H1 (cell line): ENCODE measurements around the gene SPDEF. TPM values are rescaled to one million over a fixed set of nuclear protein-coding genes. Genes with fewer than 3 reads are reported as not detected.

Experiments used
- CTCF ChIA-PET: fragments of 300-600 bp; sonication (Branson Sonifier 250); formaldehyde crosslinking; loops from one replicate; lab custom pipeline; 2021; ENCODE audit not compliant: partially characterized antibody; lab: Charles Lee
- POLR2A ChIA-PET: fragments of 300-600 bp; sonication (Branson Sonifier 250); formaldehyde crosslinking; loops from one replicate; lab custom pipeline; 2021; ENCODE audit warnings: inconsistent platforms; ENCODE audit not compliant: partially characterized antibody; lab: Charles Lee
- DNase-seq, 2 experiments: peaks; one replicate each; pipeline versions ENCODE4 v3.0.0 to v3.0.0-alpha.2; 2010 to 2022; ENCODE audit warnings: low spot score in 2 of 2, low read depth in 1 of 2, mixed read lengths in 1 of 2
- FAIRE-seq: peaks from 2 replicates; lab custom pipeline; 2011; peaks lifted over from hg19 to GRCh38; lab: Jason Lieb, UNC
- H2AFZ ChIP-seq: 2 replicates; pipeline ENCODE4 v1.8.1; 2012; ENCODE audit warnings: low read length, inconsistent platforms
- H2AK5ac ChIP-seq: 2 replicates; pipeline ENCODE4 v1.6.1; 2013; ENCODE audit warnings: low read depth, low read length
- H2BK120ac ChIP-seq: replicated peaks from 2 replicates; pipeline ENCODE3; 2013; ENCODE audit warnings: low read depth, low read length, inconsistent platforms
- H2BK12ac ChIP-seq: 2 replicates; pipeline ENCODE4 v1.6.1; 2013; ENCODE audit warnings: low read depth, low read length
- H2BK15ac ChIP-seq: 2 replicates; pipeline ENCODE4 v1.6.1; 2013; ENCODE audit warnings: low read length
- H2BK20ac ChIP-seq: 2 replicates; pipeline ENCODE4 v1.6.1; 2013; ENCODE audit warnings: low read length
- H2BK5ac ChIP-seq: 2 replicates; pipeline ENCODE4 v1.6.1; 2013; ENCODE audit warnings: low read depth, low read length
- H3K14ac ChIP-seq: 2 replicates; pipeline ENCODE4 v1.6.1; 2013; ENCODE audit warnings: inconsistent platforms; ENCODE audit not compliant: insufficient read length
- H3K18ac ChIP-seq: 2 replicates; pipeline ENCODE4 v1.6.1; 2013; ENCODE audit warnings: low read length; ENCODE audit errors: extremely low read depth
- H3K23ac ChIP-seq: 2 replicates; pipeline ENCODE4 v1.6.1; 2013; ENCODE audit warnings: inconsistent platforms; ENCODE audit not compliant: insufficient read length
- H3K23me2 ChIP-seq: 2 replicates; pipeline ENCODE4 v1.6.1; 2013; ENCODE audit warnings: low read depth, low read length
- H3K27ac ChIP-seq: 2 replicates; pipeline ENCODE4 v1.6.1; 2011; ENCODE audit warnings: low read depth, low read length, inconsistent platforms
- H3K27me3 ChIP-seq, 4 experiments: replicated peaks in 1 of 4; 1 replicate in 1 of 4; 2 replicates in 3 of 4; pipeline versions ENCODE4 v1.6.1 to v1.8.1; 2011 to 2013; ENCODE audit warnings: low read length in 3 of 4, mild to moderate bottlenecking in 3 of 4, inconsistent platforms in 2 of 4, mixed read lengths in 2 of 4, moderate library complexity in 1 of 4; ENCODE audit not compliant: control insufficient read depth in 3 of 4, insufficient read depth in 3 of 4; ENCODE audit errors: extremely low read depth in 1 of 4
- H3K36me3 ChIP-seq, 4 experiments: 2 replicates each; pipeline versions ENCODE4 v1.6.1 to v1.8.1; 2011 to 2013; ENCODE audit warnings: mild to moderate bottlenecking in 4 of 4, low read length in 3 of 4, moderate library complexity in 2 of 4, control low read depth in 1 of 4, inconsistent platforms in 1 of 4; ENCODE audit not compliant: insufficient read depth in 4 of 4, control insufficient read depth in 2 of 4
- H3K4ac ChIP-seq: replicated peaks from 2 replicates; pipeline ENCODE3; 2013; ENCODE audit warnings: low read length, low read depth, mixed read lengths, inconsistent platforms; ENCODE audit not compliant: insufficient read length
- H3K4me1 ChIP-seq, 4 experiments: replicated peaks in 1 of 4; 1 replicate in 1 of 4; 2 replicates in 3 of 4; pipeline versions ENCODE4 v1.6.1 to v1.8.1; 2011 to 2013; ENCODE audit warnings: low read length in 3 of 4, inconsistent platforms in 2 of 4, mixed read lengths in 1 of 4; ENCODE audit not compliant: insufficient read depth in 4 of 4, control insufficient read depth in 3 of 4
- H3K4me2 ChIP-seq, 2 experiments: 2 replicates each; pipeline versions ENCODE4 v1.6.1 to v1.8.1; 2011 to 2013; ENCODE audit warnings: low read depth in 2 of 2, low read length in 2 of 2, control low read depth in 1 of 2, inconsistent platforms in 1 of 2, mild to moderate bottlenecking in 1 of 2; ENCODE audit not compliant: insufficient read depth in 1 of 2
- H3K4me3 ChIP-seq, 4 experiments: fragments of 200-600, 300-600 bp in 1 of 4; sonication (generic), shearing (Covaris generic), sonication (Bioruptor Twin) in 1 of 4; 2 replicates each; pipeline versions ENCODE4 v1.5.1 to v1.8.1; 2011 to 2016; ENCODE audit warnings: low read length in 4 of 4, low read depth in 3 of 4, control low read depth in 2 of 4, inconsistent platforms in 2 of 4, mild to moderate bottlenecking in 2 of 4, mixed read lengths in 1 of 4, moderate library complexity in 1 of 4; ENCODE audit not compliant: insufficient read depth in 2 of 4; ENCODE audit errors: extremely low read depth in 1 of 4
- H3K56ac ChIP-seq: replicated peaks from 2 replicates; pipeline ENCODE3; 2013; ENCODE audit warnings: low read depth, mild to moderate bottlenecking, mixed read lengths, low read length, inconsistent platforms; ENCODE audit not compliant: insufficient read length
- H3K79me1 ChIP-seq: 2 replicates; pipeline ENCODE4 v1.6.1; 2013; ENCODE audit warnings: low read depth, low read length, control low read depth
- H3K79me2 ChIP-seq, 2 experiments: 2 replicates each; pipeline versions ENCODE4 v1.6.1 to v1.8.1; 2012 to 2013; ENCODE audit warnings: low read length in 2 of 2, mild to moderate bottlenecking in 2 of 2, inconsistent platforms in 1 of 2; ENCODE audit not compliant: insufficient read depth in 2 of 2, control insufficient read depth in 1 of 2
- H3K9ac ChIP-seq, 4 experiments: replicated peaks in 1 of 4; 1 replicate in 1 of 4; 2 replicates in 3 of 4; pipeline versions ENCODE4 v1.6.1 to v1.8.1; 2011 to 2013; ENCODE audit warnings: low read depth in 3 of 4, low read length in 3 of 4, control low read depth in 2 of 4, mild to moderate bottlenecking in 2 of 4, moderate library complexity in 2 of 4, inconsistent platforms in 1 of 4; ENCODE audit errors: extremely low read depth in 1 of 4
- H3K9me3 ChIP-seq, 2 experiments: 2 replicates each; pipeline versions ENCODE4 v1.6.1 to v1.8.1; 2012 to 2013; ENCODE audit warnings: mild to moderate bottlenecking in 2 of 2, moderate library complexity in 2 of 2, control low read depth in 1 of 2, inconsistent platforms in 1 of 2, low read depth in 1 of 2, low read length in 1 of 2, mixed read lengths in 1 of 2; ENCODE audit not compliant: insufficient read depth in 2 of 2
- H4K20me1 ChIP-seq, 2 experiments: replicated peaks in 1 of 2; 2 replicates each; pipeline versions ENCODE3 to v1.8.1; 2011 to 2013; ENCODE audit warnings: inconsistent platforms in 2 of 2, low read length in 2 of 2, mild to moderate bottlenecking in 1 of 2; ENCODE audit not compliant: insufficient read depth in 2 of 2, control insufficient read depth in 1 of 2
- H4K5ac ChIP-seq: 2 replicates; pipeline ENCODE4 v1.6.1; 2013; ENCODE audit warnings: low read length, low read depth, mixed read lengths, inconsistent platforms; ENCODE audit not compliant: insufficient read length
- H4K8ac ChIP-seq: 2 replicates; pipeline ENCODE4 v1.8.0; 2013; ENCODE audit warnings: mild to moderate bottlenecking, moderate library complexity, low read length, inconsistent platforms; ENCODE audit not compliant: insufficient read depth; ENCODE audit errors: extremely low read depth
- H4K91ac ChIP-seq: replicated peaks from 2 replicates; pipeline ENCODE3; 2013; ENCODE audit warnings: low read length, mixed read lengths, inconsistent platforms; ENCODE audit not compliant: insufficient read length
- CEBPB ChIP-seq: IDR thresholded peaks from 2 replicates; pipeline ENCODE4 v1.6.1; 2012; ENCODE audit warnings: low read depth, low read length
- CTBP2 ChIP-seq: IDR thresholded peaks from 2 replicates; pipeline ENCODE4 v1.7.0; 2011; ENCODE audit warnings: borderline replicate concordance, mild to moderate bottlenecking, moderate library complexity, mixed read lengths, low read length; ENCODE audit not compliant: insufficient read depth, insufficient read length
- E2F6 ChIP-seq: IDR thresholded peaks from 2 replicates; pipeline ENCODE4 v1.6.1; 2012; ENCODE audit warnings: inconsistent platforms
- KDM4A ChIP-seq: IDR thresholded peaks from one replicate; pipeline ENCODE4 v1.7.1; 2012; ENCODE audit warnings: low read depth, mild to moderate bottlenecking, moderate library complexity, low read length, inconsistent platforms; ENCODE audit not compliant: severe bottlenecking
- MAX ChIP-seq: IDR thresholded peaks from 2 replicates; pipeline ENCODE4 v1.6.1; 2012; ENCODE audit warnings: inconsistent platforms
- POLR2AphosphoS5 ChIP-seq: IDR thresholded peaks from 2 replicates; pipeline ENCODE4 v1.6.1; 2011; ENCODE audit warnings: low read depth, low read length
- RFX5 ChIP-seq: IDR thresholded peaks from 2 replicates; pipeline ENCODE4 v1.6.1; 2011; ENCODE audit warnings: low read depth, low read length, improper control_type of control experiment, borderline replicate concordance
- SIN3A ChIP-seq, 2 experiments: IDR thresholded peaks in 1 of 2; conservative IDR thresholded peaks in 1 of 2; 2 replicates each; pipeline ENCODE4 v1.6.1; 2011 to 2012; ENCODE audit warnings: low read length in 2 of 2, improper control_type of control experiment in 1 of 2, low read depth in 1 of 2, mild to moderate bottlenecking in 1 of 2
- SP1 ChIP-seq: IDR thresholded peaks from 2 replicates; pipeline ENCODE4 v1.6.1; 2011; ENCODE audit warnings: low read depth, low read length
- TAF7 ChIP-seq: optimal IDR thresholded peaks from 2 replicates; pipeline ENCODE3; 2011; ENCODE audit warnings: low read depth, mild to moderate bottlenecking, inconsistent platforms, low read length, moderate library complexity, borderline replicate concordance
- TEAD4 ChIP-seq: IDR thresholded peaks from 2 replicates; pipeline ENCODE4 v1.6.1; 2012; ENCODE audit warnings: low read depth, low read length, inconsistent platforms, mixed read lengths
- YY1 ChIP-seq: IDR thresholded peaks from 2 replicates; pipeline ENCODE4 v1.6.1; 2011; ENCODE audit warnings: low read depth, mild to moderate bottlenecking, low read length
- WGBS, 2 experiments: shearing (Covaris generic) in 1 of 2; methylation state at CpG; one replicate each; pipeline versions ENCODE4 v1.1.6 to v1.1.7; 2013 to 2015; ENCODE audit warnings: low lambda C conversion rate in 2 of 2, mixed read lengths in 2 of 2, inconsistent platforms in 1 of 2, low coverage in 1 of 2, missing lambda C conversion rate in 1 of 2; ENCODE audit not compliant: insufficient replicate concordance in 2 of 2, insufficient coverage in 1 of 2, insufficient read length in 1 of 2; ENCODE audit errors: extremely low coverage in 1 of 2, missing lambda C conversion rate in 1 of 2; 5-methylcytosine and 5-hydroxymethylcytosine counted together
- polyA plus RNA-seq, 7 experiments: library from polyadenylated mRNA; depleted of rRNA in 3 of 7; stranded (reverse) in 5 of 7; unstranded in 2 of 7; fragments of >200 nt in 5 of 7; fragments of 200-250 nt in 2 of 7; gene quantifications; 1 replicate in 5 of 7; 2 replicates in 1 of 7; 4 replicates in 1 of 7; pipeline versions ENCODE4 v1.2.1 to v1.2.3, GENCODE V29; 2011 to 2013; ENCODE audit warnings: missing spikeins in 2 of 7, mixed read lengths in 2 of 7
- total RNA-seq: library from RNA; stranded (reverse); fragmentation: NEBNext Ultra II Directional; extraction: Animal tissue kit (Norgen Biotek cat#: 25700); gene quantifications from 2 replicates; pipeline ENCODE4 v1.2.1, GENCODE V29; 2021

SPDEF gene
- total and polyA plus RNA-seq, 2 of the 8 experiments (the other 6 are each of a cell fraction or from before 2014, with no cell fraction given): 0.15 to 0.30 TPM

GRCh38 chr6:34528996-34529664 lies 27.0 kb downstream of the SPDEF start:
- Histone ChIP-seq H2BK20ac (no peak overlapping the region), H3K23me2 (no peaks in the 10 kb centered on the region; the same call in 1 of the 2 replicates), H2BK12ac (0 out of 2 replicates have a peak overlapping the region, but pooled peaks have one; percentile 9), H3K23ac (no peak overlapping the region), H3K4me1 (peaks cover 3 to 20% (median 9%) of the 10 kb centered on the region in 4 experiments), H2AK5ac (no peak overlapping the region), H3K56ac (no peak overlapping the region), H3K18ac (no peak overlapping the region; the same call in 1 of the 2 replicates), H2BK120ac (no peak overlapping the region), H3K4me3 (no peak overlapping the region), H3K79me2 (no peaks in the 10 kb centered on the region), H2BK15ac (no peak overlapping the region), H3K4ac (no peak overlapping the region), H2AFZ (no peak overlapping the region), H3K9ac (no peak overlapping the region), H3K27me3 (no peaks in the 10 kb centered on the region), H2BK5ac (no peak overlapping the region), H3K36me3 (no peaks in the 10 kb centered on the region; a peak in 1 of 8 replicates), H3K27ac (no peak overlapping the region), H3K79me1 (no peaks in the 10 kb centered on the region), H4K5ac (no peak overlapping the region), H3K9me3 (no peaks in the 10 kb centered on the region), H4K20me1 (no peaks in the 10 kb centered on the region), H4K91ac (no peak overlapping the region), H3K14ac (no peak overlapping the region), H4K8ac (no peak overlapping the region), H3K4me2 (no peak overlapping the region)
- DNase-seq (no peak), FAIRE-seq (no peak)
- WGBS, 2 experiments: 92% methylated on average over 8 of the region's 8 CpGs; no CpG with 5 or more reads in 1 of the 2 experiments
- ChIA-PET CTCF (interaction anchor here (0.9 to 8.4 kb wide), 10 partner anchors 11 to 83 kb away, joined by 3 to 79 read pairs (median 4); no protein-coding TSS in a partner anchor), POLR2A (interaction anchor here (1.0 to 2.7 kb wide), 5 partner anchors 10 to 104 kb away, joined by 3 to 8 read pairs (median 5); partner anchors contain the start of gene RPS10)
- TF ChIP-seq RFX5 (no peak), TAF7 (no peak), TEAD4 (no peak), POLR2AphosphoS5 (no peak), SIN3A (conservative IDR thresholded peaks at IDR 0.05 in 1 of 2, IDR thresholded peaks at IDR 0.05 in 1 of 2; ENCODE audit: low read depth in 1 of 2, low read length in 2 of 2) (no peak), E2F6 (no peak), MAX (no peak), KDM4A (no peak), CTBP2 (no peak), CEBPB (no peak), YY1 (no peak), SP1 (no peak)
